Peyer's patch (tissue), 4 donors: ENCODE results near the gene BRICD5.

Experiments
- CTCF ChIP-seq, 6 experiments: fragments of 450-650 bp in 4 of 6; fragments of 200-600 bp in 2 of 6; sonication (generic) in 1 of 6; IDR thresholded peaks; one replicate each; pipeline ENCODE4 v1.5.1; 2017 to 2019; ENCODE audit warnings: antibody characterized with exemption in 6 of 6, mild to moderate bottlenecking in 3 of 6, moderate library complexity in 1 of 6
- POLR2A ChIP-seq, 2 donors: fragments of 450-650 bp; IDR thresholded peaks; one replicate each; pipeline ENCODE4 v1.5.1; 2017; ENCODE audit warnings: antibody characterized with exemption in 2 of 2, mild to moderate bottlenecking in 2 of 2, moderate library complexity in 2 of 2

- TF ChIP-seq CTCF (IDR thresholded peaks at IDR 0.05) (no peak), POLR2A (IDR thresholded peaks at IDR 0.05) (no peak)
Measured at GRCh38 chr16:2177561-2177960, 33.1 kb downstream of the BRICD5 start.
